ENCODE results near the gene CPEB3. TPM values are rescaled to one million over a fixed set of nuclear protein-coding genes. Genes with fewer than 3 reads are reported as not detected.

The CPEB3 gene
- total RNA-seq, 1 experiment from 2014 or later, result 1.0 TPM

- Histone ChIP-seq H2AK5ac (ENCODE audit: insufficient read length, low read length) (no peak overlapping the region), H3K4me1 (ENCODE audit: insufficient read depth, low read length) (peaks cover 4% of the 10 kb centered on the region; the same call in 1 of the 2 replicates), H3T11ph (ENCODE audit: low read length) (no peak overlapping the region), H3K79me2 (ENCODE audit: insufficient read depth, low read length) (no peaks in the 10 kb centered on the region), H2BK5ac (ENCODE audit: insufficient read length, low read length) (no peak overlapping the region), H4K91ac (ENCODE audit: insufficient read length, low read depth, low read length) (no peak overlapping the region), H3K14ac (ENCODE audit: insufficient read depth, low read length) (no peak overlapping the region), H2BK20ac (ENCODE audit: low read depth, low read length, poor library complexity, severe bottlenecking) (no peak overlapping the region), H2BK120ac (ENCODE audit: low read depth, low read length, poor library complexity, severe bottlenecking) (no peak overlapping the region), H2BK12ac (ENCODE audit: insufficient read length, low read depth, low read length) (no peak overlapping the region), H4K8ac (replicated peaks; ENCODE audit: insufficient read length, low read depth, low read length) (no peak overlapping the region), H3K27ac (ENCODE audit: insufficient read length, low read depth, low read length) (no peak overlapping the region), H4K20me1 (ENCODE audit: control insufficient read depth, insufficient read depth, insufficient read length) (no peaks in the 10 kb centered on the region), H3K9me3 (ENCODE audit: control insufficient read depth, low read depth, low read length) (no peaks in the 10 kb centered on the region), H3K23ac (ENCODE audit: insufficient read length, low read depth, low read length) (no peak overlapping the region), H3K79me1 (ENCODE audit: insufficient read depth, low read depth, low read length, poor library complexity, severe bottlenecking) (no peaks in the 10 kb centered on the region), H2AFZ (ENCODE audit: low read length) (no peak overlapping the region), H3K56ac (ENCODE audit: insufficient read length, low read depth, low read length) (no peak overlapping the region), H4K5ac (ENCODE audit: insufficient read length, low read depth, low read length) (no peak overlapping the region), H3K4ac (ENCODE audit: low read depth, low read length) (no peak overlapping the region), H3K9ac (ENCODE audit: extremely low read depth, insufficient read length, low read length) (no peak overlapping the region), H3K27me3 (ENCODE audit: insufficient read depth, low read length) (no peaks in the 10 kb centered on the region), H2BK15ac (ENCODE audit: low read depth, low read length) (no peak overlapping the region), H3K18ac (ENCODE audit: insufficient read length, low read depth, low read length) (no peak overlapping the region), H3K23me2 (ENCODE audit: insufficient read length, low read depth, low read length, poor library complexity, severe bottlenecking) (no peaks in the 10 kb centered on the region), H3K4me2 (ENCODE audit: insufficient read depth, insufficient read length, low read length) (no peak overlapping the region)
- H3K4me1 Mint-ChIP-seq, result peaks cover 29% of the 10 kb centered on the region in 2 experiments
- no peak overlapping the region for H3K4me3 Mint-ChIP-seq
- DNase-seq, result no peak
- H3K27me3 Mint-ChIP-seq (ENCODE audit: low read depth), result no peaks in the 10 kb centered on the region
- H3K27ac Mint-ChIP-seq, result no peak overlapping the region
- H3K9me3 Mint-ChIP-seq, result no peaks in the 10 kb centered on the region
- no peaks in the 10 kb centered on the region for H3K36me3 Mint-ChIP-seq (ENCODE audit: insufficient read depth in 1 of 3, low read depth in 3 of 3)
- TF ChIP-seq CTCF (conservative IDR thresholded peaks at IDR 0.05), result no peak
- WGBS (ENCODE audit: extremely low coverage, insufficient read length, low lambda C conversion rate), result no CpG with 5 or more reads among the region's 2 CpGs
Measured at GRCh38 chr10:92091965-92092364, 198.9 kb downstream of the CPEB3 start.
